ENCODE results near the gene HDAC3. TPM values are rescaled to one million over a fixed set of nuclear protein-coding genes. Genes with fewer than 3 reads are reported as not detected.

Gene HDAC3
- 76.0 and 87.0 TPM in 2 replicates for total RNA-seq (2021)
- Bru-seq, nascent RNA, result percentile 82 among the genes with signal in this experiment
- BruChase-seq, experiment 1, labeled RNA remaining after a 2-hour chase, result percentile 86 among the genes with signal in this experiment
- percentile 89 among the genes with signal in this experiment for BruChase-seq, experiment 2, labeled RNA remaining after a 6-hour chase
- long read RNA-seq, transcript HDAC3-201 (15 exons, 1,959 nt), result major isoform, 177 of 203 reads
- long read RNA-seq, partial matches to known transcripts, result 7 of 203 reads
- long read RNA-seq, other reads (novel, unspliced or antisense), result 19 of 203 reads

DNA sequence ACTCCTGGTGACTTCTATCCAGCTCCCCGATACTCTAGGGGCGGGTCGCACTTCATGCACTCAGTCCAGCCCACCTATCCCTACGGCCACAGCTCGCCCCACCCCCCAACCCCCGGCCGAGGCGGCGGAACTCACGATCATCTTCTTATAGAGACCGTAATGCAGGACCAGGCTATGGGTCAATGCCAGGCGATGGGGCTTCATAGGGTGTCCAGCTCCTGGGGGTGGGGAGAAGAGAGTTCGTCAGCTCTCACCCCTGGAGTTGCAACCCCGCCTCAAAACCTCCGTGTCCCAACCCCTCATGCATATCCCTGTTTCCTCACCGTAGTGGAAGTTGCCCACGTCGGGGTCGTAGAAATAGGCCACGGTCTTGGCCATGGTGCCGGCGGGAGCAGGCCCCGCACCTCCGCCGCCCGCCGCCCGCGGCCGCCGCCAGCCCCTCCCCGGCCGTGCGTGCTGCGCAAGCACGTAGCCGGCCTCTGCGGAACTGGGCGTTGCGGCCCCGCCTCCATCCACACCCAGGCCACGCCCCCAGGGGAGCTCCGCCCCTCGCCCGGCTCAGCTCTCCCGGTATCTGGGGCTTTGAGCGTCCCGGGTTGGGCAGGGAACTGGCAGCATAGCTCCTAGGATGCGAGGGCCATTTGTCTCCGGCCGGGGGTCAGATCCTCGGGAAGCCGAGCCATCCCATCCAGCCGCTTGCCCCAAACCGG is at the start of gene HDAC3, which contains the start of gene RELL2:
Gene HDAC3, minus strand, starts transcription at position 437 of the 710 bp plus-strand sequence. Its CDS starts 59 bp downstream, at position 378.
Gene RELL2, plus strand, starts transcription at position 585 of the 710 bp plus-strand sequence. CDS start 1,229 bp downstream, outside the sequence.
- peak; percentile 70 to 95 for DNase-seq

GRCh38 chr5:141685591-141685990 is 48.9 kb upstream of the HDAC3 start:
- no peak overlapping the region for H2AFZ ChIP-seq
- no peaks in the 10 kb centered on the region for H3K27me3 ChIP-seq (ENCODE audit: insufficient read depth, low read depth)
- TF ChIP-seq CTCF (conservative IDR thresholded peaks at IDR 0.05) (no peak), EZH2 (IDR thresholded peaks at IDR 0.05; ENCODE audit: low read depth) (no peak)
- H3K4me1 ChIP-seq (replicated peaks; ENCODE audit: insufficient read depth), result peaks cover 17% of the 10 kb centered on the region
- H3K79me2 ChIP-seq (ENCODE audit: low read depth), result peaks cover 8% of the 10 kb centered on the region
- no peaks in the 10 kb centered on the region for H3K36me3 ChIP-seq (ENCODE audit: low read depth)
- intact Hi-C loops (cut with micrococcal nuclease; ENCODE audit: unreplicated experiment), result loop anchor here (10.0 kb wide), 1 partner anchor 869 kb away; no protein-coding TSS in a partner anchor
- no peaks in the 10 kb centered on the region for H3K9me3 ChIP-seq (ENCODE audit: insufficient read depth, low read depth)
- H3K27ac ChIP-seq, result no peak overlapping the region
- H4K20me1 ChIP-seq (ENCODE audit: insufficient read depth), result no peaks in the 10 kb centered on the region
- no peak overlapping the region for H3K4me3 ChIP-seq
- ChIA-PET POLR2A (ENCODE audit: unreplicated experiment) (no interaction called here), CTCF (no interaction called here)
- BruUV-seq (replicated peaks), result no TSS peak
- no peak for DNase-seq
- H3K4me2 ChIP-seq, result no peak overlapping the region
- H3K9me2 ChIP-seq (ENCODE audit: insufficient read depth), result no peaks in the 10 kb centered on the region
- H3F3A ChIP-seq (ENCODE audit: insufficient read depth, low read depth), result peaks cover 26% of the 10 kb centered on the region

More for the DNA sequence above, at the start of gene HDAC3, which contains the start of gene RELL2:
- Histone ChIP-seq H3K79me2 (ENCODE audit: low read depth) (peaks cover 44% of the 10 kb centered on the region), H4K20me1 (ENCODE audit: insufficient read depth) (peaks cover 22% of the 10 kb centered on the region), H3K27ac (no peak within 1 kb of the TSS), H3F3A (ENCODE audit: insufficient read depth, low read depth) (peaks cover 15% of the 10 kb centered on the region), H3K4me2 (peak within 1 kb of the TSS; percentile 97), H3K36me3 (ENCODE audit: low read depth) (no peaks in the 10 kb centered on the region), H3K4me1 (replicated peaks; ENCODE audit: insufficient read depth) (peaks cover 23% of the 10 kb centered on the region), H2AFZ (peak within 1 kb of the TSS; percentile 99), H3K9me2 (ENCODE audit: insufficient read depth) (no peaks in the 10 kb centered on the region), H3K27me3 (ENCODE audit: insufficient read depth, low read depth) (no peaks in the 10 kb centered on the region), H3K4me3 (peak within 1 kb of the TSS; percentile 79), H3K9me3 (ENCODE audit: insufficient read depth, low read depth) (no peaks in the 10 kb centered on the region)
- ChIA-PET CTCF (interaction anchor here (0.5 to 1.0 kb wide), 4 partner anchors 19 to 73 kb away, joined by 3 to 15 read pairs (median 4); no protein-coding TSS in a partner anchor), POLR2A (ENCODE audit: unreplicated experiment) (interaction anchor here (0.5 to 1.1 kb wide), 10 partner anchors 14 to 376 kb away, joined by 3 to 17 read pairs (median 4); partner anchors contain the start of genes DIAPH1 and GNPDA1)
- intact Hi-C loops (cut with micrococcal nuclease; ENCODE audit: unreplicated experiment), result loop anchor here (1.0 kb wide), 1 partner anchor 17 kb away; no protein-coding TSS in a partner anchor
- TF ChIP-seq EZH2 (IDR thresholded peaks at IDR 0.05; ENCODE audit: low read depth), result no peak
- TF ChIP-seq CTCF (conservative IDR thresholded peaks at IDR 0.05), result no peak
- no TSS peak for BruUV-seq (replicated peaks)

DNA sequence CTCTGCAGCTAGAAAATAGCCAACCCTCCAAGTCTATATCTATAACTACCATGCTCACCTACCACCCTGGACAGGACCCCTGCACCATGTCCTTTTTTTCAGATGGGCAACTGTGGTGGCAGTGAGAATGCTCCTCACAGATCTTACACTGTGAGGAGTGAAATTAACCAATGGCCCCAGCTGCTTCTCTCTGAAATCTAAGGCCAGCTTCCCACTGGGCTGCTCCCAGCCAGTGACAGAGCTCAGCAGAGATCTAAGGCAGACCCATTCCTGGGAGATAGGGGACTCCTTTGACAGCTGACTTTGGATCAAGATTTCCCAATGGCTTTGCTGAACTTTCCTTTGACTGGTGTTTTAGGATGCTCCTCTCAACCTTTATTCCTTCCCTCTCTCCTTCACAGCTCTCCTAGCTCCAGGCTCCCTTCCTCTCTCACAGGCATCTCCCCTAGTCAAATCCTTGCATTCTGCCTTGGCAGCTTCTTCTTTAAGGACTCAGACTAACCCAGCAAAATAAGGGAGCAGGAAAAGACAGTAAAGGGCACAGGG is 47.0 kb upstream of the HDAC3 start:
- H3K9me3 ChIP-seq (ENCODE audit: insufficient read depth, low read depth), result no peaks in the 10 kb centered on the region
- no peak overlapping the region for H2AFZ ChIP-seq
- H3K4me1 ChIP-seq (replicated peaks; ENCODE audit: insufficient read depth), result peaks cover 22% of the 10 kb centered on the region
- no peaks in the 10 kb centered on the region for H3K27me3 ChIP-seq (ENCODE audit: insufficient read depth, low read depth)
- no TSS peak for BruUV-seq (replicated peaks)
- CTCF ChIA-PET, result no interaction called here
- H3K4me2 ChIP-seq, result no peak overlapping the region
- TF ChIP-seq CTCF (conservative IDR thresholded peaks at IDR 0.05), result no peak
- TF ChIP-seq EZH2 (IDR thresholded peaks at IDR 0.05; ENCODE audit: low read depth), result no peak
- POLR2A ChIA-PET (ENCODE audit: unreplicated experiment), result no interaction called here
- DNase-seq, result peak in 1 of 2 experiments; percentile 20
- no peak overlapping the region for H3K27ac ChIP-seq
- H3K4me3 ChIP-seq, result no peak overlapping the region
- no peaks in the 10 kb centered on the region for H4K20me1 ChIP-seq (ENCODE audit: insufficient read depth)
- H3F3A ChIP-seq (ENCODE audit: insufficient read depth, low read depth), result peaks cover 29% of the 10 kb centered on the region
- no peaks in the 10 kb centered on the region; the same call in 1 of the 2 replicates for H3K36me3 ChIP-seq (ENCODE audit: low read depth)
- intact Hi-C loops (cut with micrococcal nuclease; ENCODE audit: unreplicated experiment), result loop anchor here (10.0 kb wide), 1 partner anchor 871 kb away; no protein-coding TSS in a partner anchor
- peaks cover 26% of the 10 kb centered on the region for H3K79me2 ChIP-seq (ENCODE audit: low read depth)
- no peaks in the 10 kb centered on the region for H3K9me2 ChIP-seq (ENCODE audit: insufficient read depth)

Measured in PC-9 (cell line).